Measurements from ENCODE around the gene JADE3. TPM values are rescaled to one million over a fixed set of nuclear protein-coding genes. Genes with fewer than 3 reads are reported as not detected.

JADE3 gene
- total RNA-seq, 4 donors from 2014 or later, result 7.8 to 9.6 (median 8.5) TPM

DNA sequence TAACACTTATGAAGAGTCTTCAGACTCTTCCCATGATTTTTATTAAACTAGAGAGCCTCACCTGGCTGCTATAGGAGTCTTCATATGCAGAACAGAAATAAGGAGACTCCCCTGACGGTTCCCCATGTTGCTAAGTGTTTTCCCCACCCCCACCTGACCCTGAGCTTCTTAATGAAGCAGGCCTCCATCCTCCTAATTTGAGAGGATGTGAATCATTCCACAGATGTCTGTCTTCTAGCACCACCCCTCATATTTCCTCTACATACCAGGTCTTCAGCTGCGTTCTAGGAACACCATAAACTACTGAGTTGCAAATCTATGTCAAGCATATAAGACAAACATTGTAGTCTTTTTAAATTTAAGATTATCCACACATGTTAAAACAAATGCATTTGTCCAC lies 38.5 kb upstream of the JADE3 start:
- no peak for DNase-seq (ENCODE audit: extremely low spot score)
- intact Hi-C loops (cut with DNase I), result no loop called here
- Histone ChIP-seq H3K4me1 (no peaks in the 10 kb centered on the region), H3K27me3 (no peaks in the 10 kb centered on the region), H3K4me3 (no peak overlapping the region), H3K36me3 (no peaks in the 10 kb centered on the region), H3K9me3 (no peaks in the 10 kb centered on the region), H3K27ac (replicated peaks in 1 of 4) (no peak overlapping the region)
- TF ChIP-seq POLR2A (IDR thresholded peaks at IDR 0.05; ENCODE audit: low read depth), result no peak
- TF ChIP-seq EP300 (IDR thresholded peaks at IDR 0.05), result no peak
- TF ChIP-seq POLR2AphosphoS5 (IDR thresholded peaks at IDR 0.05), result no peak
- TF ChIP-seq, protein P1, sequence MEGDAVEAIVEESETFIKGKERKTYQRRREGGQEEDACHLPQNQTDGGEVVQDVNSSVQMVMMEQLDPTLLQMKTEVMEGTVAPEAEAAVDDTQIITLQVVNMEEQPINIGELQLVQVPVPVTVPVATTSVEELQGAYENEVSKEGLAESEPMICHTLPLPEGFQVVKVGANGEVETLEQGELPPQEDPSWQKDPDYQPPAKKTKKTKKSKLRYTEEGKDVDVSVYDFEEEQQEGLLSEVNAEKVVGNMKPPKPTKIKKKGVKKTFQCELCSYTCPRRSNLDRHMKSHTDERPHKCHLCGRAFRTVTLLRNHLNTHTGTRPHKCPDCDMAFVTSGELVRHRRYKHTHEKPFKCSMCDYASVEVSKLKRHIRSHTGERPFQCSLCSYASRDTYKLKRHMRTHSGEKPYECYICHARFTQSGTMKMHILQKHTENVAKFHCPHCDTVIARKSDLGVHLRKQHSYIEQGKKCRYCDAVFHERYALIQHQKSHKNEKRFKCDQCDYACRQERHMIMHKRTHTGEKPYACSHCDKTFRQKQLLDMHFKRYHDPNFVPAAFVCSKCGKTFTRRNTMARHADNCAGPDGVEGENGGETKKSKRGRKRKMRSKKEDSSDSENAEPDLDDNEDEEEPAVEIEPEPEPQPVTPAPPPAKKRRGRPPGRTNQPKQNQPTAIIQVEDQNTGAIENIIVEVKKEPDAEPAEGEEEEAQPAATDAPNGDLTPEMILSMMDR (IDR thresholded peaks at IDR 0.05), result no peak
- 63% methylated on average over 2 of the region's 2 CpGs for WGBS

DNA sequence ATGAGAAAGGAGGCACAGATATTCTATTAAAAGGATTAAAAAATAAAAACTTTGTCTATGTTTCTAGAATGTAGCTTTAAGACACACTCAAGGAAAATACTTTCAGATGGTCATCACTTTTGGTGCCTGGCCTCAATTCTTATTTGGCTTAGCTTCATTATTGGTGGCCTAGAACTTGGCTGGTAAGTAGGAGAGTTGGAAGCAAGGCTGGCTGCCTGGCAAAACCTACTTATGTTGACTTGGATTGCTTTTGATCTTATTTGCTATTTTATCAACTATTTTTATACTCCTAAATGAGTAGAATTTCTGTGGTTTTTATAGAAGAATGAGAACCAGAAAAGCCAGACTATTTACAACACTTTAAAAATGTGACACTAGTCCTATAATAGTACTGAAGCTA lies 35.3 kb upstream of the JADE3 start:
- H3K4me3 ChIP-seq, result no peak overlapping the region
- H3K27ac ChIP-seq (replicated peaks in 1 of 4), result no peak overlapping the region
- intact Hi-C loops (cut with DNase I), result no loop called here
- H3K36me3 ChIP-seq, result peaks cover 0 to 3% (median 0%) of the 10 kb centered on the region in 4 donors
- TF ChIP-seq POLR2A (IDR thresholded peaks at IDR 0.05; ENCODE audit: low read depth), result no peak
- TF ChIP-seq, protein P1 (IDR thresholded peaks at IDR 0.05), result no peak
- no peak for TF ChIP-seq POLR2AphosphoS5 (IDR thresholded peaks at IDR 0.05)
- TF ChIP-seq EP300 (IDR thresholded peaks at IDR 0.05), result no peak
- no peaks in the 10 kb centered on the region for H3K4me1 ChIP-seq
- H3K9me3 ChIP-seq, result no peaks in the 10 kb centered on the region
- no peak for DNase-seq (ENCODE audit: extremely low spot score)
- no peaks in the 10 kb centered on the region for H3K27me3 ChIP-seq

DNA sequence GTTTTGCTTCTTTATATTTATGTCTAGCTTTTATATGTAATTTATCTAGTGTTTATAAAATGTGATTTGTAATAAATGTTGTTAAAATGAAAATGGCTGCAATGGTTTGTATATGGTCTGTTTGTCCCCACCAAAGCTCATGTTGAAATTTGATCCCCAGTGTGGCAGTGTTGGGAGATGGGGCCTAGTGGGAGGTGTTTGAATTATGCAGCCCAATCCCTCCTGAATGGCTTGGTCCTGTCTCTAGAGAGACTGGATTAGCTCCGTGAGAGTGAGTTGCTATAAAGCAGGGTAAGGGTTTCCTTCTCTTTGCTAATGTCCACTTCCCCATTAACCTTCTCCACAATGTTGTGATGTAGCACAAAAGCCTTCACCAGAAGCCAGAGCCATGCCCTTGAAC lies 30.0 kb upstream of the JADE3 start:
- 44% methylated on average over 1 of the region's 1 CpG for WGBS
- Histone ChIP-seq H3K27ac (replicated peaks in 1 of 4) (no peak overlapping the region), H3K4me3 (no peak overlapping the region), H3K36me3 (peaks cover 0 to 3% (median 0%) of the 10 kb centered on the region in 4 donors), H3K9me3 (no peaks in the 10 kb centered on the region), H3K4me1 (no peaks in the 10 kb centered on the region), H3K27me3 (no peaks in the 10 kb centered on the region)
- no peak for DNase-seq (ENCODE audit: extremely low spot score)
- TF ChIP-seq, protein P1 (IDR thresholded peaks at IDR 0.05), result no peak
- TF ChIP-seq POLR2A (IDR thresholded peaks at IDR 0.05; ENCODE audit: low read depth) (no peak), EP300 (IDR thresholded peaks at IDR 0.05) (no peak), POLR2AphosphoS5 (IDR thresholded peaks at IDR 0.05) (no peak)
- intact Hi-C loops (cut with DNase I), result no loop called here

DNA sequence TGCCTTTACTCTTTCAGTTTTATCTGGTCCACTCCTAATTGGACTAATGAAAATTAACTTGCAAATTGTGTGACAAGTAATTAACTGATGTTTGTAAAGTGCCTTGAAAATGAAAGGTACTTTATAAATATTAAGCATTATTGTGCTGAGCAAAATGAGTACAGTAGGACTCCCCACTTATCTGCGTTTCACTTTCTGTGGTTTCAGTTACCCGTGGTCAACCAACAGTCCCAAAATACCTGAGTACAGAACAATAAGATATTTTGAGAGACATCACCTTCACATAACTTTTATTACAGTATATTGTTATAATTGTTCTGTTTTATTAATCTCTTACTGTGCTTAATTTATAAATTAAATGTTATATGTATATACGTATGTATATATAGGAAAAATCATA lies 27.4 kb upstream of the JADE3 start:
- Histone ChIP-seq H3K4me3 (no peak overlapping the region), H3K9me3 (no peaks in the 10 kb centered on the region), H3K4me1 (no peaks in the 10 kb centered on the region), H3K36me3 (peaks cover 0 to 8% (median 0%) of the 10 kb centered on the region in 4 donors), H3K27me3 (no peaks in the 10 kb centered on the region), H3K27ac (replicated peaks in 1 of 4) (no peak overlapping the region)
- intact Hi-C loops (cut with DNase I), result no loop called here
- DNase-seq (ENCODE audit: extremely low spot score), result no peak
- 77% methylated on average over 3 of the region's 3 CpGs for WGBS
- TF ChIP-seq POLR2AphosphoS5 (IDR thresholded peaks at IDR 0.05), result no peak
- TF ChIP-seq EP300 (IDR thresholded peaks at IDR 0.05), result no peak
- TF ChIP-seq, protein P1 (IDR thresholded peaks at IDR 0.05), result no peak
- TF ChIP-seq POLR2A (IDR thresholded peaks at IDR 0.05; ENCODE audit: low read depth), result no peak

DNA sequence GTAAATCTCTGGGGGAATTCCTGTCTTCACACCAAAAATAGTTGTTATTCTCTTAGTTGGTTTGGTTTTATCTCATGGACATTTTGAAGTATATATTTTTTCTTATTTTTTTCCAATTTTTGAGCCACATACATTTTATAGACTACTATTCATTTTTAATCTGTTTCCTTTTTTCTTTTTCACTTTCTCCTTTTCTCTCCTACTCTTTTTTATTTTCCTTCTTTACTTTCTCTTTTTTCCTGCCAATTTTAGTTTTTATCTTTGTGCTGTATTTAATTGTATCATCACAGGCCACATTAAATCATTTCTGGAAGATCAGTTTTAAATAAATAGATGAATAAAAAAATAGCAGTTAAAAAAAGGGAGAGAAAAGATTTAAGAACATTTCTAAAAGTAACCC lies 14.0 kb upstream of the JADE3 start:
- H3K4me1 ChIP-seq, result no peaks in the 10 kb centered on the region
- DNase-seq (ENCODE audit: extremely low spot score), result no peak
- no peak overlapping the region for H3K27ac ChIP-seq (replicated peaks in 1 of 4)
- no peak overlapping the region for H3K4me3 ChIP-seq
- intact Hi-C loops (cut with DNase I), result no loop called here
- TF ChIP-seq POLR2AphosphoS5 (IDR thresholded peaks at IDR 0.05), result no peak
- TF ChIP-seq EP300 (IDR thresholded peaks at IDR 0.05), result no peak
- TF ChIP-seq, protein P1 (IDR thresholded peaks at IDR 0.05), result no peak
- TF ChIP-seq POLR2A (IDR thresholded peaks at IDR 0.05; ENCODE audit: low read depth), result no peak
- no peaks in the 10 kb centered on the region for H3K27me3 ChIP-seq
- no peaks in the 10 kb centered on the region for H3K9me3 ChIP-seq
- no peaks in the 10 kb centered on the region for H3K36me3 ChIP-seq

Measured in esophagus muscularis mucosa (tissue), 4 donors.